Uterus (tissue), 4 donors: ENCODE data around the gene TEX14. TPM values are rescaled to one million over a fixed set of nuclear protein-coding genes. Genes with fewer than 3 reads are reported as not detected.

ENCODE experiments used
- DNase-seq, 2 donors: peaks; one replicate each; pipeline ENCODE4 v3.0.0-alpha.2; 2019 to 2020
- H3K27ac ChIP-seq, 2 donors: fragments of 200-600 bp; sonication (generic); 1 replicate in 1 of 2; 2 replicates in 1 of 2; pipeline ENCODE4 v1.5.1; 2016 to 2018
- H3K27me3 ChIP-seq, 2 donors: fragments of 200-600 bp; sonication (generic); one replicate each; pipeline ENCODE4 v1.5.1; 2018 to 2019; ENCODE audit warnings: control low read depth in 1 of 2
- H3K36me3 ChIP-seq, 2 donors: fragments of 200-600 bp; sonication (generic); one replicate each; pipeline ENCODE4 v1.5.1; 2019; ENCODE audit warnings: control low read depth in 1 of 2
- H3K4me1 ChIP-seq, 2 donors: fragments of 200-600 bp; sonication (generic); one replicate each; pipeline ENCODE4 v1.5.1; 2018 to 2019; ENCODE audit warnings: control low read depth in 1 of 2
- H3K4me3 ChIP-seq, 2 donors: fragments of 200-600 bp; sonication (generic); 1 replicate in 1 of 2; 2 replicates in 1 of 2; pipeline ENCODE4 v1.5.1; 2018 to 2019; ENCODE audit warnings: mild to moderate bottlenecking in 1 of 2
- H3K9me3 ChIP-seq, 2 donors: fragments of 200-600 bp; sonication (generic); one replicate each; pipeline ENCODE4 v1.5.1; 2019; ENCODE audit warnings: control low read depth in 1 of 2
- CTCF ChIP-seq, 4 experiments: fragments of 200-600 bp in 2 of 4; fragments of 450-650 bp in 2 of 4; sonication (generic) in 2 of 4; IDR thresholded peaks; one replicate each; pipeline ENCODE4 v1.5.1; 2016 to 2019; ENCODE audit warnings: antibody characterized with exemption in 4 of 4, mild to moderate bottlenecking in 2 of 4, moderate library complexity in 1 of 4
- POLR2A ChIP-seq, 2 donors: fragments of 450-650 bp; IDR thresholded peaks; one replicate each; pipeline ENCODE4 v1.6.1; 2016; ENCODE audit warnings: antibody characterized with exemption in 2 of 2, mild to moderate bottlenecking in 1 of 2, moderate library complexity in 1 of 2
- intact Hi-C: fragments of 100-400 bp; cut with DNase I; formaldehyde crosslinking; loops from one replicate; pipeline ENCODE4 v1.15.1; 2023; ENCODE audit warnings: low total_unique reads
- total RNA-seq, 4 donors: library from RNA; depleted of rRNA in 3 of 4; stranded (reverse); fragments of >200 nt in 3 of 4; gene quantifications; one replicate each; pipeline versions ENCODE4 v1.1.0 to v1.2.4, GENCODE V29; 2014 to 2023
- donor health status: DM: yes; HTN: yes; CAD: no.

TEX14 gene
- total RNA-seq, 4 donors from 2014 or later = 0.28 to 0.55 (median 0.29) TPM; not detected in 1

GRCh38 chr17:58529275-58529674, 162.6 kb downstream of the TEX14 start:
- no peaks in the 10 kb centered on the region for H3K36me3 ChIP-seq
- H3K9me3 ChIP-seq = no peaks in the 10 kb centered on the region
- H3K4me3 ChIP-seq = no peak overlapping the region
- no peaks in the 10 kb centered on the region for H3K4me1 ChIP-seq
- no peaks in the 10 kb centered on the region for H3K27me3 ChIP-seq
- DNase-seq = no peak
- intact Hi-C loops = loop anchor here (10.0 kb wide), 1 partner anchor 166 kb away; the partner anchor contains the start of genes RAD51C and TEX14
- TF ChIP-seq CTCF (IDR thresholded peaks at IDR 0.05) = no peak
- no peak for TF ChIP-seq POLR2A (IDR thresholded peaks at IDR 0.05)
- peak overlapping the region in 1 of 2 donors; percentile 42 for H3K27ac ChIP-seq

- no peaks in the 10 kb centered on the region for H3K4me1 ChIP-seq
- H3K36me3 ChIP-seq = no peaks in the 10 kb centered on the region
- H3K4me3 ChIP-seq = no peak overlapping the region
- TF ChIP-seq CTCF (IDR thresholded peaks at IDR 0.05) = no peak
- TF ChIP-seq POLR2A (IDR thresholded peaks at IDR 0.05) = no peak
- DNase-seq = no peak
- H3K27me3 ChIP-seq = no peaks in the 10 kb centered on the region
- intact Hi-C loops = loop anchor here (10.0 kb wide), 1 partner anchor 166 kb away; the partner anchor contains the start of genes RAD51C and TEX14
- H3K27ac ChIP-seq = peak overlapping the region in 1 of 2 donors; percentile 42
- no peaks in the 10 kb centered on the region for H3K9me3 ChIP-seq
Observed at GRCh38 chr17:58528443-58528842, 163.4 kb downstream of the TEX14 start.

- H3K27ac ChIP-seq = peak overlapping the region in 1 of 2 donors; percentile 54
- no peaks in the 10 kb centered on the region for H3K4me1 ChIP-seq
- DNase-seq = no peak
- no peaks in the 10 kb centered on the region for H3K9me3 ChIP-seq
- intact Hi-C loops = loop anchor here (10.0 kb wide), 1 partner anchor 167 kb away; the partner anchor contains the start of genes RAD51C and TEX14
- no peaks in the 10 kb centered on the region for H3K27me3 ChIP-seq
- no peaks in the 10 kb centered on the region for H3K36me3 ChIP-seq
- H3K4me3 ChIP-seq = no peak overlapping the region
- TF ChIP-seq CTCF (IDR thresholded peaks at IDR 0.05) = no peak
- TF ChIP-seq POLR2A (IDR thresholded peaks at IDR 0.05) = no peak
Observed at GRCh38 chr17:58527949-58528348, 163.9 kb downstream of the TEX14 start.

GRCh38 chr17:58527306-58527705, 164.5 kb downstream of the TEX14 start:
- H3K36me3 ChIP-seq = no peaks in the 10 kb centered on the region
- H3K9me3 ChIP-seq = no peaks in the 10 kb centered on the region
- DNase-seq = no peak
- intact Hi-C loops = loop anchor here (10.0 kb wide), 1 partner anchor 167 kb away; the partner anchor contains the start of genes RAD51C and TEX14
- H3K27ac ChIP-seq = peak overlapping the region in 1 of 2 donors; percentile 54
- H3K4me1 ChIP-seq = no peaks in the 10 kb centered on the region
- no peak for TF ChIP-seq POLR2A (IDR thresholded peaks at IDR 0.05)
- TF ChIP-seq CTCF (IDR thresholded peaks at IDR 0.05) = no peak
- H3K27me3 ChIP-seq = no peaks in the 10 kb centered on the region
- no peak overlapping the region for H3K4me3 ChIP-seq

GRCh38 chr17:58525239-58525638, 166.6 kb downstream of the TEX14 start:
- no peaks in the 10 kb centered on the region for H3K36me3 ChIP-seq
- H3K9me3 ChIP-seq = no peaks in the 10 kb centered on the region
- TF ChIP-seq POLR2A (IDR thresholded peaks at IDR 0.05) (no peak), CTCF (IDR thresholded peaks at IDR 0.05) (no peak)
- peak; percentile 56 to 68 for DNase-seq
- intact Hi-C loops = loop anchor here (10.0 kb wide), 1 partner anchor 170 kb away; the partner anchor contains the start of genes RAD51C and TEX14
- H3K4me3 ChIP-seq = no peak overlapping the region
- H3K4me1 ChIP-seq = no peaks in the 10 kb centered on the region
- H3K27me3 ChIP-seq = no peaks in the 10 kb centered on the region
- peak overlapping the region; percentile 41 to 65 for H3K27ac ChIP-seq
